Activated CD4-positive, alpha-beta T cell treated with anti-CD3 and anti-CD28 coated beads, Interleukin-10, Interleukin-2, amounts not matched to agents 100 ng/mL and 50 ng/mL, durations not matched to agents 16 hours and 8 hours (primary cell): ENCODE measurements around the gene SKA3.
A peak's percentile ranks its signal among the peaks of the same experiment; 100 is the strongest.
"Not testable (repeated sequence)": the region's sequence is repeated elsewhere in the genome, so short reads cannot be mapped to it uniquely, and the experiment has no call there.

ENCODE experiments used
- DNase-seq: peaks from one replicate; pipeline ENCODE4 v3.0.0-alpha.2; 2020

SKA3 gene

GRCh38 chr13:21176215-21176981, at the start of gene SKA3, which contains the start of gene MRPL57:
Gene SKA3, minus strand, starts transcription at chr13:21176552. Its CDS starts 75 bp downstream, at chr13:21176477.
Gene MRPL57, plus strand, starts transcription at chr13:21176658. Its CDS starts 259 bp downstream, at chr13:21176917.
- peak; percentile 97 for DNase-seq

GRCh38 chr13:21225082-21225481, 48.7 kb upstream of the SKA3 start:
- no peak for DNase-seq

GRCh38 chr13:21221268-21221667, 44.9 kb upstream of the SKA3 start:
- no peak for DNase-seq

- DNase-seq, result not testable (repeated sequence)
Observed at GRCh38 chr13:21219716-21220115, 43.4 kb upstream of the SKA3 start.

- no peak for DNase-seq
Observed at GRCh38 chr13:21219036-21219381, 42.7 kb upstream of the SKA3 start.

- peak; percentile 78 for DNase-seq
Observed at GRCh38 chr13:21218351-21219035, 42.1 kb upstream of the SKA3 start.

GRCh38 chr13:21216332-21216731, 40.0 kb upstream of the SKA3 start:
- DNase-seq, result no peak

GRCh38 chr13:21215419-21215818, 39.1 kb upstream of the SKA3 start:
- DNase-seq, result not testable (repeated sequence)

GRCh38 chr13:21212138-21212775, 35.9 kb upstream of the SKA3 start:
- no peak for DNase-seq

- no peak for DNase-seq
Observed at GRCh38 chr13:21208652-21209154, 32.4 kb upstream of the SKA3 start.

- DNase-seq, result no peak
Observed at GRCh38 chr13:21202767-21203531, 26.6 kb upstream of the SKA3 start.

GRCh38 chr13:21201456-21202190, 25.3 kb upstream of the SKA3 start:
- DNase-seq, result not testable (repeated sequence)

- DNase-seq, result not testable (repeated sequence)
Observed at GRCh38 chr13:21198391-21198790, 22.0 kb upstream of the SKA3 start.

GRCh38 chr13:21197606-21198225, 21.4 kb upstream of the SKA3 start:
- not testable (repeated sequence) for DNase-seq

- DNase-seq, result not testable (repeated sequence)
Observed at GRCh38 chr13:21194756-21195155, 18.4 kb upstream of the SKA3 start.

GRCh38 chr13:21186410-21186809, 10.1 kb upstream of the SKA3 start:
- DNase-seq, result not testable (repeated sequence)

- DNase-seq, result no peak
Observed at GRCh38 chr13:21181671-21182070, 5.3 kb upstream of the SKA3 start.

GRCh38 chr13:21176982-21177284, 581 bp upstream of the SKA3 start:
- peak; percentile 45 for DNase-seq

- DNase-seq, result no peak
Observed at GRCh38 chr13:21175656-21176214, 617 bp downstream of the SKA3 start.

GRCh38 chr13:21173767-21174166, 2.6 kb downstream of the SKA3 start:
- DNase-seq, result not testable (repeated sequence)

GRCh38 chr13:21171420-21171819, 4.9 kb downstream of the SKA3 start:
- DNase-seq, result no peak
